MCF 10A (cell line): Measurements from ENCODE around the gene KLHL8. TPM values are rescaled to one million over a fixed set of nuclear protein-coding genes. Genes with fewer than 3 reads are reported as not detected.

Experiments used
- BruUV-seq: library from RNA; stranded (reverse); fragments of 400-500 nt; replicated peaks from 2 replicates; lab custom pipeline; 2021; lab: Mats Ljungman, UMichigan
- CTCF ChIA-PET: fragments of 300-600 bp; sonication (Branson Sonifier 250); formaldehyde crosslinking; extraction: SDS; loops from one replicate; lab custom pipeline; 2021; ENCODE audit warnings: antibody characterized with exemption, inconsistent platforms; lab: Yijun Ruan, JAX
- POLR2A ChIA-PET: fragments of 300-600, 350-650 bp; sonication (Branson Sonifier 250); formaldehyde crosslinking; extraction: SDS; loops from one replicate; lab custom pipeline; 2020; ENCODE audit warnings: antibody characterized with exemption, inconsistent platforms; lab: Yijun Ruan, JAX
- DNase-seq: peaks from one replicate; pipeline ENCODE4 v3.0.0-alpha.2; 2018; ENCODE audit not compliant: unreplicated experiment
- H3K27ac Mint-ChIP-seq: one replicate; pipeline ENCODE4 v1.8.0; 2022; ENCODE audit warnings: mild to moderate bottlenecking, low read depth, mixed read lengths; ENCODE audit not compliant: unreplicated experiment
- H3K27me3 Mint-ChIP-seq: one replicate; pipeline ENCODE4 v1.8.0; 2022; ENCODE audit warnings: mixed read lengths; ENCODE audit not compliant: insufficient read depth, unreplicated experiment
- H3K36me3 Mint-ChIP-seq: one replicate; pipeline ENCODE4 v1.8.0; 2022; ENCODE audit warnings: mild to moderate bottlenecking, moderate library complexity, mixed read lengths; ENCODE audit not compliant: insufficient read depth, unreplicated experiment
- H3K4me1 Mint-ChIP-seq: one replicate; pipeline ENCODE4 v1.8.0; 2022; ENCODE audit warnings: mixed read lengths; ENCODE audit not compliant: insufficient read depth, unreplicated experiment
- H3K4me3 Mint-ChIP-seq: one replicate; pipeline ENCODE4 v1.8.0; 2022; ENCODE audit warnings: mild to moderate bottlenecking, moderate library complexity, mixed read lengths; ENCODE audit not compliant: unreplicated experiment
- H3K9me3 Mint-ChIP-seq: one replicate; pipeline ENCODE4 v1.8.0; 2022; ENCODE audit warnings: mixed read lengths; ENCODE audit not compliant: unreplicated experiment
- CTCF ChIP-seq: fragments of 200-600 bp; IDR thresholded peaks from one replicate; pipeline ENCODE4 v1.8.0; 2022; ENCODE audit warnings: antibody characterized with exemption, mild to moderate bottlenecking; ENCODE audit not compliant: unreplicated experiment
- intact Hi-C: fragments of 100-400 bp; cut with micrococcal nuclease; formaldehyde crosslinking; loops from 2 replicates; pipeline ENCODE4 v1.14.1; 2022
- total RNA-seq: library from RNA; stranded (reverse); gene quantifications from 2 replicates; pipeline ENCODE4 v1.2.3, GENCODE V29; 2022

Gene KLHL8
- total RNA-seq, 1 experiment from 2014 or later: 14.9 TPM

DNA sequence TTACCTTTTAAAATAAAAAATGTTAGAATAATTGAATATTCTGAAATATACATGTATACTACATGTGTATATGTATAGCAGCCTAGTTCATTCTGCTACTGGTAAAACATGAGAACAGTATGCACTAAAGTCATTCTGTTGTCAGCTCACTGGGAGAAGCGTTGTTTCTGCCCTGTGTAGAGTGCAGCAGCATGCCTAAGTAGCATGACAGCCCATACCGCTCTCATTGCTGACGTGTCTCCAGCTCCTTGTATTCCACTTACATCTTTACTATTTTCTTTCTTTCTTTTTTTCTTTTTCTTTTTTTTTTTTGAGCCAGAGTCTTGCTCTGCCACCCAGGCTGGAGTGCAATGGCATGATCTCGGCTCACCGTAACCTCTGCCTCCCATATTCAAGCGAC lies 90.7 kb downstream of the KLHL8 start:
- no TSS peak for BruUV-seq
- Mint-ChIP-seq H3K36me3 (peaks cover 95% of the 10 kb centered on the region), H3K27ac (no peak overlapping the region), H3K4me1 (no peaks in the 10 kb centered on the region), H3K4me3 (no peak overlapping the region), H3K9me3 (no peaks in the 10 kb centered on the region), H3K27me3 (no peaks in the 10 kb centered on the region)
- intact Hi-C loops: no loop called here
- no peak for DNase-seq
- ChIA-PET CTCF (interaction anchor here (0.6 kb wide), 1 partner anchor 11 kb away, joined by 3 read pairs; no protein-coding TSS in a partner anchor), POLR2A (no interaction called here)
- no peak for TF ChIP-seq CTCF

DNA sequence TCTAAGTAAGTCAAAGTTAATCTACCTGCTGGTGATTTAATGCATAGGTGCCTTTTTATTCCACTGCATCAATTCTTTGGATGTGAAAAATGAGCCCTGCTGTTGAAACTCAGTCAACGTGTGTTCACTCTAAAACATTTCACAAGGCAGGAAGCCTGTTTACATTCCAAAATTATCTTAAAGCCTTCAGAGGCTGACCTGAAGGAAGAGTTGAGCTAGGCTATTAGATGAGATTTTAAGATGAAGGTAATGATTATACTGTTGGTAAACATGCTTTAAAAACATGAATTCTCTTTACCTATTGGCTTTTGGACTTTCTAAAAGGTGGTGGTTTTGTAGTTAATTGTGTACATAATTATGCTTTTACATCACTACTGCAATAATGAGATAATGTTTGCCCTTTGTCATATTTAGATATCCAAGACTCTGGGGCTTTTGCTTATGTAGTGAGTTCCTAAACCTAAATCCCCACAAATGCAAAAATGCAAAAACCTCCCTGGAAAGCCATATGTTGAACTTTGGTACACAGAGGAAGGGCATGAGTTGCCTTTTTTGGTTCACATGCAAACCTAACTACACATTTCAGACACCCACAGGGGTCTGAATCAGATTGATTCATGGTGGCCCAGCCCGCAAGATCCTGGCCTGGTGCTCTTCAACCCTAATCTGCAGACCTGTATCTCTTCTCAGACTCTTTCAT lies 92.3 kb downstream of the KLHL8 start:
- no peak for TF ChIP-seq CTCF
- Mint-ChIP-seq H3K36me3 (peaks cover 88% of the 10 kb centered on the region), H3K4me1 (no peaks in the 10 kb centered on the region), H3K27me3 (no peaks in the 10 kb centered on the region), H3K4me3 (no peak overlapping the region), H3K27ac (peak overlapping the region; percentile 27), H3K9me3 (no peaks in the 10 kb centered on the region)
- no TSS peak for BruUV-seq
- ChIA-PET CTCF (no interaction called here), POLR2A (no interaction called here)
- DNase-seq: no peak
- intact Hi-C loops: no loop called here

DNA sequence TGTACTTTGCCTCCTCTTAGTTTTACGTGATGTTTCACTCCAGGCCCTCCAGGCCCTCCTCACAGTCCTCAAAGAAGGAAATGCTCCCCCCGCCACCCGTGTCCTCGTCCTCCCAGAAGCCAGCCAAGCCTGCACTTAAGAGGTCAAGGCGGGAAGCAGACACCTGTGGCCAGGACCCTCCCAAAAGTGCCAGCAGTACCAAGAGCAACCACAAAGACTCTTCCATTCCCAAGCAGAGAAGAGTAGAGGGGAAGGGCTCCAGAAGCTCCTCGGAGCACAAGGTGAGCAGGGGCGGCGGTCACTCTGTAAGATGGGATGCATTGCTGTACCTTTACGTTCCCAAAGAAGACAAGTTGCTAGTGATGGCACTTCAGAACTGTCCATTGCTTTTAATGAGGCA lies 94.4 kb downstream of the KLHL8 start:
- TF ChIP-seq CTCF: no peak
- H3K36me3 Mint-ChIP-seq: peaks cover 67% of the 10 kb centered on the region
- no peak overlapping the region for H3K4me3 Mint-ChIP-seq
- H3K4me1 Mint-ChIP-seq: peaks cover 16% of the 10 kb centered on the region
- CTCF ChIA-PET: interaction anchor here (0.6 to 1.3 kb wide), 2 partner anchors 33 to 203 kb away, joined by 3 to 5 read pairs; no protein-coding TSS in a partner anchor
- H3K27me3 Mint-ChIP-seq: no peaks in the 10 kb centered on the region
- H3K9me3 Mint-ChIP-seq: no peaks in the 10 kb centered on the region
- BruUV-seq: no TSS peak
- no peak overlapping the region for H3K27ac Mint-ChIP-seq
- intact Hi-C loops: no loop called here
- POLR2A ChIA-PET: no interaction called here
- DNase-seq: no peak

- peaks cover 29% of the 10 kb centered on the region for H3K4me1 Mint-ChIP-seq
Measured at GRCh38 chr4:87122252-87122651, 98.2 kb downstream of the KLHL8 start.

More at GRCh38 chr4:87122252-87122651, 98.2 kb downstream of the KLHL8 start:
- H3K27ac Mint-ChIP-seq: peak overlapping the region; percentile 11
- DNase-seq: peak; percentile 87
- H3K9me3 Mint-ChIP-seq: no peaks in the 10 kb centered on the region
- H3K27me3 Mint-ChIP-seq: no peaks in the 10 kb centered on the region
- CTCF ChIA-PET: interaction anchor here (0.6 to 6.2 kb wide), 7 partner anchors 43 to 212 kb away, joined by 3 to 35 read pairs (median 4); no protein-coding TSS in a partner anchor
- no TSS peak for BruUV-seq
- peak overlapping the region; percentile 64 for H3K4me3 Mint-ChIP-seq
- intact Hi-C loops: loop anchor here (5.0 kb wide), 1 partner anchor 115 kb away; no protein-coding TSS in a partner anchor
- no peak for TF ChIP-seq CTCF
- POLR2A ChIA-PET: interaction anchor here (0.6 to 5.8 kb wide), 21 partner anchors 12 to 291 kb away, joined by 3 to 63 read pairs (median 6); partner anchors contain the start of gene AFF1
- H3K36me3 Mint-ChIP-seq: peaks cover 67% of the 10 kb centered on the region
